K562 (cell line): ENCODE measurements around the gene AMPD1. TPM values are rescaled to one million over a fixed set of nuclear protein-coding genes. Genes with fewer than 3 reads are reported as not detected.

Source experiments
- ATF6 ChIP-seq: sonication (generic); formaldehyde crosslinking; IDR thresholded peaks from 2 replicates; pipeline ENCODE4 v1.4.0; 2020; ENCODE audit warnings: mild to moderate bottlenecking, missing genetic modification reagents
- HCFC1 ChIP-seq: IDR thresholded peaks from 2 replicates; pipeline ENCODE4 v1.6.1; 2012; ENCODE audit warnings: low read depth, low read length, improper control_type of control experiment
- HDAC6 ChIP-seq: IDR thresholded peaks from 2 replicates; pipeline ENCODE4 v1.6.1; 2012; ENCODE audit warnings: low read depth, mild to moderate bottlenecking, control low read depth, inconsistent platforms, low read length, moderate library complexity
- HDAC8 ChIP-seq: fragments of 450-650 bp; IDR thresholded peaks from 2 replicates; pipeline ENCODE4 v1.6.1; 2016; ENCODE audit warnings: mild to moderate bottlenecking, missing genetic modification characterization, moderate library complexity, missing compliant biosample characterization
- HMGN3 ChIP-seq: IDR thresholded peaks from 2 replicates; pipeline ENCODE4 v1.6.1; 2011; ENCODE audit warnings: borderline replicate concordance, low read depth, mild to moderate bottlenecking, mixed read lengths, low read length; ENCODE audit not compliant: insufficient read length; ENCODE audit errors: extremely low read depth
- HOMEZ ChIP-seq: fragments of 250-450 bp; sonication (Bioruptor Pico); IDR thresholded peaks from 2 replicates; pipeline ENCODE4 v1.4.0; 2020; ENCODE audit warnings: mild to moderate bottlenecking, moderate library complexity
- KHSRP ChIP-seq: fragments of 450-650 bp; IDR thresholded peaks from 2 replicates; pipeline ENCODE4 v1.6.1; 2017
- NBN ChIP-seq: fragments of 450-650 bp; IDR thresholded peaks from 2 replicates; pipeline ENCODE4 v1.6.1; 2016; ENCODE audit warnings: low read depth, mild to moderate bottlenecking
- NCOA6 ChIP-seq: fragments of 450-650 bp; IDR thresholded peaks from 2 replicates; pipeline ENCODE4 v1.6.1; 2017; ENCODE audit warnings: mild to moderate bottlenecking
- NFRKB ChIP-seq: fragments of 450-650 bp; IDR thresholded peaks from 2 replicates; pipeline ENCODE4 v1.6.1; 2016; ENCODE audit warnings: low read depth
- NR1H2 ChIP-seq: sonication (generic); formaldehyde crosslinking; IDR thresholded peaks from 2 replicates; pipeline ENCODE4 v1.4.0; 2020; ENCODE audit warnings: mild to moderate bottlenecking, missing genetic modification reagents
- PREB ChIP-seq: sonication (generic); formaldehyde crosslinking; IDR thresholded peaks from 2 replicates; pipeline ENCODE4 v1.8.1; 2023; ENCODE audit warnings: mild to moderate bottlenecking, missing genetic modification reagents
- SIX5 ChIP-seq, 2 experiments: IDR thresholded peaks; 2 replicates each; pipeline ENCODE4 v1.6.1; 2011; ENCODE audit warnings: low read length in 2 of 2, borderline replicate concordance in 1 of 2, low read depth in 1 of 2, mild to moderate bottlenecking in 1 of 2, moderate library complexity in 1 of 2; ENCODE audit not compliant: insufficient read depth in 1 of 2
- SNIP1 ChIP-seq: fragments of 450-650 bp; IDR thresholded peaks from 2 replicates; pipeline ENCODE4 v1.7.1; 2017; ENCODE audit warnings: low read depth, mild to moderate bottlenecking
- SREBF1 ChIP-seq: fragments of 150-350 bp; IDR thresholded peaks from 2 replicates; pipeline ENCODE4 v1.6.1; 2014; ENCODE audit warnings: antibody characterized with exemption, low read depth, low read length, borderline replicate concordance
- TAF15 ChIP-seq: fragments of 200-400 bp; formaldehyde crosslinking; IDR thresholded peaks from 2 replicates; pipeline ENCODE4 v1.6.1; 2017; ENCODE audit warnings: mild to moderate bottlenecking, low read depth, low read length, moderate library complexity
- TBP ChIP-seq: optimal IDR thresholded peaks from 2 replicates; pipeline ENCODE3; 2011; ENCODE audit warnings: low read depth, low read length, improper control_type of control experiment
- TGIF2 ChIP-seq: sonication (generic); formaldehyde crosslinking; IDR thresholded peaks from 2 replicates; pipeline ENCODE4 v1.8.1; 2022; ENCODE audit warnings: mild to moderate bottlenecking, missing genetic modification reagents, moderate library complexity
- ZNF133 ChIP-seq: fragments of 250-450 bp; sonication (Bioruptor Pico); IDR thresholded peaks from 2 replicates; pipeline ENCODE4 v1.4.0; 2020; ENCODE audit warnings: mild to moderate bottlenecking
- ZNF143 ChIP-seq: sonication (generic); formaldehyde crosslinking; IDR thresholded peaks from 2 replicates; pipeline ENCODE4 v1.9.0; 2022; ENCODE audit warnings: mild to moderate bottlenecking, missing genetic modification reagents
- ZNF785 ChIP-seq: fragments of 250-450 bp; sonication (Bioruptor Pico); IDR thresholded peaks from 2 replicates; pipeline ENCODE4 v1.4.0; 2020; ENCODE audit warnings: mild to moderate bottlenecking
- polyA plus RNA-seq, 8 experiments: library from polyadenylated mRNA; depleted of rRNA in 4 of 8; stranded (reverse) in 5 of 8; unstranded in 3 of 8; fragments of >200 nt; fragmentation: Nextera tagmentation in 2 of 8; fragmentation: Illumina TruSeq in 1 of 8; extraction: Ambion mirVana in 2 of 8; extraction: Trizol in 1 of 8; gene quantifications; 2 replicates each; pipeline versions ENCODE4 v1.2.1 to v1.2.3, GENCODE V29; 2011 to 2014; ENCODE audit warnings: inconsistent platforms in 1 of 8, missing spikeins in 1 of 8
- total RNA-seq, 7 experiments: library from RNA; depleted of rRNA in 6 of 7; stranded (reverse); fragments of >200 nt in 6 of 7; fragmentation: Illumina TruSeq in 2 of 7; extraction: Trizol in 2 of 7; gene quantifications; 2 replicates each; pipeline versions ENCODE4 v1.2.1 to v1.2.3, GENCODE V29; 2011 to 2021; ENCODE audit warnings: low replicate concordance in 1 of 7

Gene AMPD1
- total and polyA plus RNA-seq, 9 of the 15 experiments (the other 6 are each of a cell fraction or from before 2014, with no cell fraction given): 0.04 to 0.17 TPM; not detected in 7

DNA sequence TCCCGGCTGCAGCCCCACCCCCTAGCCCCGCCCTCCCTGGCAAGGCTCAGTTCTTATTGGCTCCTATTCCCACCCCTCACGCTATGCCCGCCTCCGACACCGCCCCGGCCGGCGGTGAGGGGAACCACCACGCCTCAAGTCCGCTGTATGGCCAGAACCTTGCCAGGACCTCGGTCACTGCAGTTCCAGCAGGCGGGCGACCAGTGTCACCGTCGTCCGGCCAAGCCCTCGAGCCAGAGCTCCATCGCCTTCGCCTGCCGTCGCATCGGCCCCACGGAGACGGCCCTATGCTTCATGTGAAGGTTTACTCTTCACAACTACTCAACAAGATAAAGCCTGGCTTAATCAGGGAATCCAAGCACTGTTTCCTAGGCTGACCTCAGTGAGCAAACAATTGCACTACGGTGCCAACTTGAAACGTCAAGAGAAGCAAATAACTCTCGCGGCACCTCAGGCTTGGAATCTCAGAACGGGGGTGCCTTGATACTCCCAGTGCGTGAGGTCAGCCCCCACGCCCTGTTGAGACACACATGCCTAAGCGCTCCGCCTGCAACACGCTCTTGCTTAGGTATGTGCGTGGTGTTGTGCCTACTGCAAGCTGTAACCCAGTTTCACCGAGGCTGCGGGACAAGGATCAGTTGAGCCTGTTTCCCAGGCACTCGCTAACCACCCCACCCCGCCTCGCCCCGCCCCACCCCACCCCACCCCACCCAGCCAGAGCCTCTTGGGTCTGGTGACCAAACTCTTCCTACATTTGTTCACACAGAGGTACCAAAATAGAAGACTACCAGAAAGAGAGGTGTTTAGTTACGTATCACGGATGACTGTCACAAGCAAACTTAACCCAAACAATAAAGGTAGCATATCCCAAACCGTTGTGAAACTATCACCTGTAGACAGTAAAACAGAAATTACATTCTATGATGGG lies 25.0 kb downstream of the AMPD1 start (continued):
- TF ChIP-seq HMGN3: no peak
- TF ChIP-seq HDAC6: no peak
- TF ChIP-seq NFRKB: no peak
- no peak for TF ChIP-seq HOMEZ (CRISPR knock-in tag)
- no peak for TF ChIP-seq TBP
- TF ChIP-seq NBN: no peak
- no peak for TF ChIP-seq HCFC1
- no peak for TF ChIP-seq ZNF133 (CRISPR knock-in tag)
- TF ChIP-seq SREBF1: no peak
- no peak for TF ChIP-seq SIX5 (IDR thresholded peaks at IDR 0.05; ENCODE audit: borderline replicate concordance in 1 of 2, insufficient read depth in 1 of 2, low read depth in 1 of 2, low read length in 2 of 2)
- TF ChIP-seq NCOA6: peak; percentile 47; the same call in 1 of the 2 replicates
- TF ChIP-seq NR1H2: no peak
- TF ChIP-seq TGIF2 (CRISPR knock-in tag): no peak
- no peak for TF ChIP-seq ATF6 (CRISPR knock-in tag)
- TF ChIP-seq ZNF143 (CRISPR knock-in tag): no peak
- no peak for TF ChIP-seq HDAC8 (tag)
- TF ChIP-seq ZNF785 (CRISPR knock-in tag): no peak
- TF ChIP-seq SNIP1: no peak
- TF ChIP-seq TAF15: no peak
- TF ChIP-seq PREB (CRISPR knock-in tag): no peak
- no peak for TF ChIP-seq KHSRP
